PFSK-1 (cell line): Measurements from ENCODE around the gene ZC3H18.

Experiments
- FOXP2 ChIP-seq: optimal IDR thresholded peaks from 2 replicates; pipeline ENCODE3; 2011; ENCODE audit warnings: borderline replicate concordance, control low read depth, inconsistent platforms; ENCODE audit not compliant: insufficient read depth; ENCODE audit errors: extremely low read length, extremely low read depth
- POLR2AphosphoS5 ChIP-seq: IDR thresholded peaks from 2 replicates; pipeline ENCODE4 v1.6.1; 2012; ENCODE audit warnings: low read depth, mild to moderate bottlenecking, control low read depth, low read length, moderate library complexity
- SIN3A ChIP-seq: IDR thresholded peaks from 2 replicates; pipeline ENCODE4 v1.6.1; 2012; ENCODE audit warnings: mild to moderate bottlenecking, low read length, moderate library complexity, borderline replicate concordance; ENCODE audit not compliant: insufficient read depth
- TAF1 ChIP-seq: IDR thresholded peaks from 2 replicates; pipeline ENCODE4 v1.6.1; 2012; ENCODE audit warnings: low read length, control low read depth, borderline replicate concordance; ENCODE audit not compliant: insufficient read depth
- TF ChIP-seq, protein P1 (sequence below), 2 experiments: IDR thresholded peaks; 2 replicates each; pipeline versions ENCODE4 v1.6.1 to v1.8.0; 2011 to 2012; ENCODE audit warnings: low read depth in 2 of 2, low read length in 2 of 2, control low read depth in 1 of 2, inconsistent platforms in 1 of 2, mild to moderate bottlenecking in 1 of 2, moderate library complexity in 1 of 2; ENCODE audit not compliant: insufficient read depth in 1 of 2

ZC3H18 gene

DNA sequence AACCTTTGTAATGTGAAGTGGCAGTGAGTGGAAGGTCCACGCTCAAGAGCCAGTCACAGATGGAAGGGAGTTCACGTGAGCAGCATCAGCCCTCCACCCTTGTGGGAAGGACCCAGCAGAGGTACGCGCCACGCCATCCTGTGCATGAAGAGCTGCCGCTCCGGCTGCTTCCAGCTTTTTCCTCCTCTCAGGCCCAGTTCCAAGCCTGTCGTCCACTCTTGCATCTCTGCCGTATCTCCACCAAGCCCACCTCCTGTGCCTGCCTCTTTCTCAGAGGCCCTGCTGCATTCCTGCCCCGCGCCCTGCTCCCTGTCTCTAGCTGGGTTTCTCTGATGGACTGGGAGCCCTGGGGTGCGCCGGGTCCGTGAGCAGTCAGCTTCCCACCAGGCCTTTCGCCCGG, 10.2 kb downstream of the ZC3H18 start:
- TF ChIP-seq POLR2AphosphoS5: no peak
- TF ChIP-seq TAF1: no peak
- TF ChIP-seq, protein P1, sequence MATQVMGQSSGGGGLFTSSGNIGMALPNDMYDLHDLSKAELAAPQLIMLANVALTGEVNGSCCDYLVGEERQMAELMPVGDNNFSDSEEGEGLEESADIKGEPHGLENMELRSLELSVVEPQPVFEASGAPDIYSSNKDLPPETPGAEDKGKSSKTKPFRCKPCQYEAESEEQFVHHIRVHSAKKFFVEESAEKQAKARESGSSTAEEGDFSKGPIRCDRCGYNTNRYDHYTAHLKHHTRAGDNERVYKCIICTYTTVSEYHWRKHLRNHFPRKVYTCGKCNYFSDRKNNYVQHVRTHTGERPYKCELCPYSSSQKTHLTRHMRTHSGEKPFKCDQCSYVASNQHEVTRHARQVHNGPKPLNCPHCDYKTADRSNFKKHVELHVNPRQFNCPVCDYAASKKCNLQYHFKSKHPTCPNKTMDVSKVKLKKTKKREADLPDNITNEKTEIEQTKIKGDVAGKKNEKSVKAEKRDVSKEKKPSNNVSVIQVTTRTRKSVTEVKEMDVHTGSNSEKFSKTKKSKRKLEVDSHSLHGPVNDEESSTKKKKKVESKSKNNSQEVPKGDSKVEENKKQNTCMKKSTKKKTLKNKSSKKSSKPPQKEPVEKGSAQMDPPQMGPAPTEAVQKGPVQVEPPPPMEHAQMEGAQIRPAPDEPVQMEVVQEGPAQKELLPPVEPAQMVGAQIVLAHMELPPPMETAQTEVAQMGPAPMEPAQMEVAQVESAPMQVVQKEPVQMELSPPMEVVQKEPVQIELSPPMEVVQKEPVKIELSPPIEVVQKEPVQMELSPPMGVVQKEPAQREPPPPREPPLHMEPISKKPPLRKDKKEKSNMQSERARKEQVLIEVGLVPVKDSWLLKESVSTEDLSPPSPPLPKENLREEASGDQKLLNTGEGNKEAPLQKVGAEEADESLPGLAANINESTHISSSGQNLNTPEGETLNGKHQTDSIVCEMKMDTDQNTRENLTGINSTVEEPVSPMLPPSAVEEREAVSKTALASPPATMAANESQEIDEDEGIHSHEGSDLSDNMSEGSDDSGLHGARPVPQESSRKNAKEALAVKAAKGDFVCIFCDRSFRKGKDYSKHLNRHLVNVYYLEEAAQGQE (IDR thresholded peaks at IDR 0.05; ENCODE audit: insufficient read depth in 1 of 2, low read depth in 2 of 2, low read length in 2 of 2): no peak
- TF ChIP-seq SIN3A: no peak
- TF ChIP-seq FOXP2: no peak

DNA sequence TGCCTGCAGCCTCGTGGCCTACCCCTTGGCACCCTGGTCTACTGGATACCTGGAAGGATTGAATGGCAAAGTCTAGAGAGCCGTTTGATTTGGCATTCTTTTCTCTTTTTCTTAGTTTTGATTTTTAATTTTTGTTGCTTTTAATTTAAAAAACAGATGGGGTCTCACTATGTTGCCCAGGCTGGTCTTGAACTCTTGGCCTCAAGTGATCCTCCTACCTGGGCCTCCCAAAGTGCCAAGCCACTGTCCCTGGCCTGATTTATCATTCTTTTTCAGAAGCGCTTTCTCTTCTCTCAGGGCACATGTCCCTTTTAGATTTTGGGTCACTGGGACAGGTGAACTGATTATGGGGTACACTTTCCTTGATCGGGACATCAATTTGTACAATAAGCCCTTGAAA, 10.8 kb downstream of the ZC3H18 start:
- TF ChIP-seq TAF1: no peak
- TF ChIP-seq SIN3A: no peak
- TF ChIP-seq POLR2AphosphoS5: no peak
- TF ChIP-seq, protein P1 (IDR thresholded peaks at IDR 0.05; ENCODE audit: insufficient read depth in 1 of 2, low read depth in 2 of 2, low read length in 2 of 2): no peak
- no peak for TF ChIP-seq FOXP2

DNA sequence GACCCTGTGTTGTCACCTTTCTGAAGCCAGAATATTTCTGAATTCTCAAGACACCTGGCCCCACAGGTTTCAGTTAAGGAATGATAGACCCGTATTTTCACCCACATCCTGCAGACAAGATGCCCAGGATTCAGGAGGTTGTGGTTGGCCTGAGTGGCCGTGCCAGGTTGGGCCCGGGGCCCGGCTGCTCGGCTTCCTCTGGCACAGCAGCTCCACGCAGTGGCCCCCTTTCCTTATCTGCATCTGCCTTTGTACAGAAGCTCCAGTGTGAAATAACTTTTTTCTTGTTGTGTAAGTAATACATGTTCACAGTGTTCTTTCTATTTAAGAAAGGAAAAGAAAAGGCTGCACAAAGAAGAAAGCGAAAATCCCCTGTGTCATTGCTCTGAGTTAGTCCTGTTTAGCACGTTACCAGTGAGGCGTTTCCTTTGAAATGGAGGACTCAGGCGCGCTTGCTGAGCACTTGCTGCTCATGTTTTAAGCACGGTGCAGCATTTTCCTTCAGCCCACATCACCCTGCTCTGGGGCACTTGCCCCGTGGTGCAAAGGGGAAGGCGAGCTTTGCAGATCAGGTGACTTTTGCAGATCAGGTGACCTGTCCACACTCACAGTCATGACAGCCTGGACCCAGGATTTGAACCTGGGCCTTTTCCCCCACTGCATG, 12.8 kb downstream of the ZC3H18 start:
- no peak for TF ChIP-seq TAF1
- TF ChIP-seq FOXP2: no peak
- TF ChIP-seq, protein P1 (IDR thresholded peaks at IDR 0.05; ENCODE audit: insufficient read depth in 1 of 2, low read depth in 2 of 2, low read length in 2 of 2): no peak
- no peak for TF ChIP-seq POLR2AphosphoS5
- TF ChIP-seq SIN3A: no peak

DNA sequence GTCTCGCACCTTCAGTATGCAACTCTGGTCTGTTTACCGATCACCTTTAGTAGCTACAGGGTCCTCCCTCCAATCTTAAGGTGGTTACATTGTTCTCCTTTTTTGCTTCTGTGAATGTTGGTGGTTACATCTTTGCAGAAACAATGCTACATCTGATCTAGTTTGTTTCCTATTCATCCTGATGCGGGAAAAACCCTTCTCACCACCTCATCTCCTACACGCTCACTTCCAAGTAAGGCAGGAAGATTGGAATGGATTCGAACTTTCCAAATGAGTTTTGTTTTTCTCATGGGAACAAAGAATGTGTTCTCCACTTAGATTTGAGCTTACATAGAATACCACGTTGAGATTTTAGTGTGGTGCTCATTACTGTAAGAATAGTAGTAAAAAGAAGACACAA, 14.5 kb downstream of the ZC3H18 start:
- TF ChIP-seq TAF1 (no peak), POLR2AphosphoS5 (no peak), FOXP2 (no peak), SIN3A (no peak)
- TF ChIP-seq, protein P1 (IDR thresholded peaks at IDR 0.05; ENCODE audit: insufficient read depth in 1 of 2, low read depth in 2 of 2, low read length in 2 of 2): no peak
